Stimulated activated CD4-positive, alpha-beta T cell treated with anti-CD3 and anti-CD28 coated beads, TNF-alpha, amount 100 ng/mL, for 24 hours (primary cell): Measurements from ENCODE around the gene SLC20A1.

Source experiments
- DNase-seq, 3 experiments: peaks; one replicate each; pipeline ENCODE4 v3.0.0-alpha.2; 2020; ENCODE audit warnings: low read depth in 3 of 3

The SLC20A1 gene

GRCh38 chr2:112626604-112627059 is 19.1 kb upstream of the SLC20A1 start:
- peak; percentile 25 to 59 (median 37) for DNase-seq

- no peak for DNase-seq
Observed at GRCh38 chr2:112627060-112628040, 18.4 kb upstream of the SLC20A1 start.

- no peak for DNase-seq
Observed at GRCh38 chr2:112629224-112629623, 16.5 kb upstream of the SLC20A1 start.

GRCh38 chr2:112629823-112630222 is 15.9 kb upstream of the SLC20A1 start:
- no peak for DNase-seq

- no peak for DNase-seq
Observed at GRCh38 chr2:112630268-112630667, 15.5 kb upstream of the SLC20A1 start.

GRCh38 chr2:112633708-112634107 is 12.0 kb upstream of the SLC20A1 start:
- DNase-seq = no peak

GRCh38 chr2:112634153-112634873 is 11.4 kb upstream of the SLC20A1 start:
- no peak for DNase-seq

GRCh38 chr2:112634874-112635157 is 10.9 kb upstream of the SLC20A1 start:
- no peak for DNase-seq

GRCh38 chr2:112636605-112637288 is 9.0 kb upstream of the SLC20A1 start:
- peak in 1 of 3 experiments; percentile 24 for DNase-seq

- no peak for DNase-seq
Observed at GRCh38 chr2:112637289-112637660, 8.5 kb upstream of the SLC20A1 start.

- DNase-seq = no peak
Observed at GRCh38 chr2:112639936-112640335, 5.8 kb upstream of the SLC20A1 start.

GRCh38 chr2:112640467-112640799 is 5.3 kb upstream of the SLC20A1 start:
- no peak for DNase-seq

GRCh38 chr2:112640800-112641675 is 4.7 kb upstream of the SLC20A1 start:
- DNase-seq = no peak

- DNase-seq = no peak
Observed at GRCh38 chr2:112641701-112642100, 4.0 kb upstream of the SLC20A1 start.

- DNase-seq = no peak
Observed at GRCh38 chr2:112642561-112642960, 3.2 kb upstream of the SLC20A1 start.

GRCh38 chr2:112642966-112643365 is 2.8 kb upstream of the SLC20A1 start:
- DNase-seq = no peak

GRCh38 chr2:112643488-112643887 is 2.3 kb upstream of the SLC20A1 start:
- no peak for DNase-seq

- no peak for DNase-seq
Observed at GRCh38 chr2:112644155-112644932, 1.4 kb upstream of the SLC20A1 start.

- DNase-seq = no peak
Observed at GRCh38 chr2:112644933-112645309, 818 bp upstream of the SLC20A1 start.

- DNase-seq = peak in 2 of 3 experiments; percentile 22 to 54
Observed at GRCh38 chr2:112646102-112646719, 472 bp downstream of the SLC20A1 start.
